Keratinocyte (primary cell): ENCODE measurements around the gene KAT8. TPM values are rescaled to one million over a fixed set of nuclear protein-coding genes. Genes with fewer than 3 reads are reported as not detected.

Experiments used
- DNase-seq: peaks from one replicate; pipeline ENCODE4 v3.0.0-alpha.2; 2011; ENCODE audit warnings: low read depth, missing footprints, low spot score
- FAIRE-seq: peaks from 2 replicates; lab custom pipeline; 2011; peaks lifted over from hg19 to GRCh38; lab: Jason Lieb, UNC
- H2AFZ ChIP-seq: 2 replicates; pipeline ENCODE4 v1.6.0; 2012; ENCODE audit warnings: low read length, control low read depth, inconsistent platforms; ENCODE audit not compliant: control insufficient read depth
- H3K27ac ChIP-seq: 2 replicates; pipeline ENCODE4 v1.5.1; 2011; ENCODE audit warnings: low read length; ENCODE audit not compliant: control insufficient read depth, insufficient read depth
- H3K27me3 ChIP-seq: 3 replicates; pipeline ENCODE4 v1.6.0; 2011; ENCODE audit warnings: low read length; ENCODE audit not compliant: control insufficient read depth, insufficient read depth; ENCODE audit errors: extremely low read depth
- H3K36me3 ChIP-seq, 2 experiments: 2 replicates in 1 of 2; 3 replicates in 1 of 2; pipeline ENCODE4 v1.5.1; 2011; ENCODE audit warnings: low read length in 2 of 2, mild to moderate bottlenecking in 1 of 2; ENCODE audit not compliant: control insufficient read depth in 2 of 2, insufficient read depth in 2 of 2; ENCODE audit errors: extremely low read depth in 1 of 2
- H3K4me1 ChIP-seq: 3 replicates; pipeline ENCODE4 v1.5.1; 2011; ENCODE audit warnings: low read length; ENCODE audit not compliant: control insufficient read depth, insufficient read depth; ENCODE audit errors: extremely low read depth
- H3K4me2 ChIP-seq: 3 replicates; pipeline ENCODE4 v1.6.0; 2011; ENCODE audit warnings: low read depth, low read length; ENCODE audit not compliant: control insufficient read depth, insufficient read depth; ENCODE audit errors: extremely low read depth
- H3K4me3 ChIP-seq, 3 experiments: fragments of 200-600 bp in 1 of 3; sonication (generic) in 1 of 3; 2 replicates in 2 of 3; 3 replicates in 1 of 3; pipeline ENCODE4 v1.5.1; 2011 to 2016; ENCODE audit warnings: low read length in 3 of 3, mild to moderate bottlenecking in 3 of 3, control low read depth in 2 of 3, inconsistent platforms in 1 of 3, low read depth in 1 of 3, mixed read lengths in 1 of 3, mixed run types in 1 of 3, moderate library complexity in 1 of 3; ENCODE audit not compliant: control insufficient read depth in 2 of 3, insufficient read depth in 2 of 3; ENCODE audit errors: extremely low read depth in 1 of 3
- H3K79me2 ChIP-seq: 2 replicates; pipeline ENCODE4 v1.6.0; 2012; ENCODE audit warnings: low read length; ENCODE audit not compliant: control insufficient read depth, insufficient read depth
- H3K9ac ChIP-seq: 3 replicates; pipeline ENCODE4 v1.6.0; 2011; ENCODE audit warnings: low read length; ENCODE audit not compliant: control insufficient read depth, insufficient read depth; ENCODE audit errors: extremely low read depth
- H3K9me1 ChIP-seq: 3 replicates; pipeline ENCODE4 v1.6.0; 2011; ENCODE audit warnings: low read length; ENCODE audit not compliant: control insufficient read depth, insufficient read depth; ENCODE audit errors: extremely low read depth
- H3K9me3 ChIP-seq: 2 replicates; pipeline ENCODE4 v1.5.1; 2012; ENCODE audit warnings: low read depth, low read length; ENCODE audit not compliant: control insufficient read depth
- H4K20me1 ChIP-seq: 3 replicates; pipeline ENCODE4 v1.6.0; 2011; ENCODE audit warnings: low read length; ENCODE audit not compliant: control insufficient read depth, insufficient read depth; ENCODE audit errors: extremely low read depth
- CTCF ChIP-seq, 3 experiments: IDR thresholded peaks in 1 of 3; conservative IDR thresholded peaks in 1 of 3; optimal IDR thresholded peaks in 1 of 3; 2 replicates in 2 of 3; 3 replicates in 1 of 3; pipeline versions ENCODE3 to v1.5.1; 2011; ENCODE audit warnings: low read length in 3 of 3, mild to moderate bottlenecking in 3 of 3, moderate library complexity in 2 of 3, control low read depth in 1 of 3, inconsistent platforms in 1 of 3; ENCODE audit not compliant: insufficient read depth in 2 of 3; ENCODE audit errors: extremely low read depth in 1 of 3
- EZH2 ChIP-seq: IDR thresholded peaks from one replicate; pipeline ENCODE4 v1.6.1; 2012; ENCODE audit warnings: inconsistent platforms, mild to moderate bottlenecking, low read length, moderate library complexity
- dilution Hi-C: fragments of 300-500 bp; cut with MboI; formaldehyde crosslinking; loops from one replicate; pipeline ENCODE4 v1.7.0; 2020; ENCODE audit warnings: low sequenced_read_pairs; ENCODE audit not compliant: extremely low pct_ligation_motif_present
- polyA plus RNA-seq, 5 experiments: library from polyadenylated mRNA; depleted of rRNA in 3 of 5; stranded (reverse) in 3 of 5; stranded (forward) in 1 of 5; unstranded in 1 of 5; fragments of >200 nt; gene quantifications; 1 replicate in 1 of 5; 2 replicates in 3 of 5; 3 replicates in 1 of 5; pipeline versions ENCODE4 v1.2.1 to v1.2.3, GENCODE V29; 2011 to 2012; ENCODE audit warnings: missing spikeins in 2 of 5, low read depth in 1 of 5, low replicate concordance in 1 of 5

The KAT8 gene
- polyA plus RNA-seq, 1 donor (not counting 4 experiments of a cell fraction or from before 2014, with no cell fraction given): 26.4 TPM

- dilution Hi-C loops: no loop called here
- H3K9me3 ChIP-seq: no peaks in the 10 kb centered on the region
- no peaks in the 10 kb centered on the region for H3K27me3 ChIP-seq
- peaks cover 7% of the 10 kb centered on the region for H3K9me1 ChIP-seq
- peak overlapping the region; percentile 54 for H3K4me2 ChIP-seq
- H3K36me3 ChIP-seq: peaks cover 12 to 35% of the 10 kb centered on the region in 2 experiments
- peaks cover 47% of the 10 kb centered on the region for H3K4me1 ChIP-seq
- no peak overlapping the region for H2AFZ ChIP-seq
- peak overlapping the region in 1 of 3 experiments; percentile 12 for H3K4me3 ChIP-seq
- TF ChIP-seq CTCF (optimal IDR thresholded peaks at IDR 0.05 in 1 of 3, IDR thresholded peaks at IDR 0.05 in 1 of 3, conservative IDR thresholded peaks at IDR 0.05 in 1 of 3; ENCODE audit: extremely low read depth in 1 of 3, insufficient read depth in 2 of 3, low read length in 3 of 3): peak in 1 of 3 experiments; percentile 7
- TF ChIP-seq EZH2: no peak
- DNase-seq: no peak
- FAIRE-seq: peak; percentile 85
- H3K79me2 ChIP-seq: peaks cover 29% of the 10 kb centered on the region
- peak overlapping the region; percentile 54 for H3K9ac ChIP-seq
- peak overlapping the region; percentile 49 for H3K27ac ChIP-seq
- H4K20me1 ChIP-seq: peaks cover 3% of the 10 kb centered on the region
Observed at GRCh38 chr16:31130899-31131298, 13.4 kb downstream of the KAT8 start.

GRCh38 chr16:31131416-31131815, 14.0 kb downstream of the KAT8 start:
- dilution Hi-C loops: no loop called here
- H3K36me3 ChIP-seq: peaks cover 12 to 35% of the 10 kb centered on the region in 2 experiments
- peak overlapping the region in 1 of 3 experiments; percentile 26 for H3K4me3 ChIP-seq
- peak overlapping the region; percentile 54 for H3K9ac ChIP-seq
- H3K27me3 ChIP-seq: no peaks in the 10 kb centered on the region
- H3K9me1 ChIP-seq: peaks cover 7% of the 10 kb centered on the region
- H3K4me1 ChIP-seq: peaks cover 51% of the 10 kb centered on the region
- H3K27ac ChIP-seq: peak overlapping the region; percentile 49
- H3K9me3 ChIP-seq: no peaks in the 10 kb centered on the region
- peaks cover 3% of the 10 kb centered on the region for H4K20me1 ChIP-seq
- FAIRE-seq: no peak
- TF ChIP-seq EZH2 (no peak), CTCF (optimal IDR thresholded peaks at IDR 0.05 in 1 of 3, IDR thresholded peaks at IDR 0.05 in 1 of 3, conservative IDR thresholded peaks at IDR 0.05 in 1 of 3; ENCODE audit: extremely low read depth in 1 of 3, insufficient read depth in 2 of 3, low read length in 3 of 3) (no peak)
- no peak overlapping the region for H2AFZ ChIP-seq
- H3K4me2 ChIP-seq: peak overlapping the region; percentile 54
- no peak for DNase-seq
- H3K79me2 ChIP-seq: peaks cover 29% of the 10 kb centered on the region
